Fibroblast of the aortic adventitia (primary cell): ENCODE results near the gene VILL. TPM values are rescaled to one million over a fixed set of nuclear protein-coding genes. Genes with fewer than 3 reads are reported as not detected.
"Not testable (repeated sequence)": the region's sequence is repeated elsewhere in the genome, so short reads cannot be mapped to it uniquely, and the experiment has no call there.

Source experiments
- DNase-seq: peaks from one replicate; pipeline ENCODE4 v3.0.0-alpha.2; 2010; ENCODE audit warnings: low read depth
- H3K4me3 ChIP-seq: 2 replicates; pipeline ENCODE4 v1.5.1; 2011; ENCODE audit warnings: low read depth, mild to moderate bottlenecking, control low read depth, low read length, moderate library complexity
- total RNA-seq: library from RNA; depleted of rRNA; stranded (reverse); fragments of >200 nt; gene quantifications from 2 replicates; pipeline ENCODE4 v1.2.3, GENCODE V29; 2012; ENCODE audit warnings: low replicate concordance
- TF ChIP-seq, protein P1 (sequence below): IDR thresholded peaks from 2 replicates; pipeline ENCODE4 v1.5.1; 2011; ENCODE audit warnings: mild to moderate bottlenecking, low read length, control low read depth, inconsistent platforms; ENCODE audit not compliant: insufficient read depth

Gene VILL
- total RNA-seq, 1 donor: 7.0 TPM

DNA sequence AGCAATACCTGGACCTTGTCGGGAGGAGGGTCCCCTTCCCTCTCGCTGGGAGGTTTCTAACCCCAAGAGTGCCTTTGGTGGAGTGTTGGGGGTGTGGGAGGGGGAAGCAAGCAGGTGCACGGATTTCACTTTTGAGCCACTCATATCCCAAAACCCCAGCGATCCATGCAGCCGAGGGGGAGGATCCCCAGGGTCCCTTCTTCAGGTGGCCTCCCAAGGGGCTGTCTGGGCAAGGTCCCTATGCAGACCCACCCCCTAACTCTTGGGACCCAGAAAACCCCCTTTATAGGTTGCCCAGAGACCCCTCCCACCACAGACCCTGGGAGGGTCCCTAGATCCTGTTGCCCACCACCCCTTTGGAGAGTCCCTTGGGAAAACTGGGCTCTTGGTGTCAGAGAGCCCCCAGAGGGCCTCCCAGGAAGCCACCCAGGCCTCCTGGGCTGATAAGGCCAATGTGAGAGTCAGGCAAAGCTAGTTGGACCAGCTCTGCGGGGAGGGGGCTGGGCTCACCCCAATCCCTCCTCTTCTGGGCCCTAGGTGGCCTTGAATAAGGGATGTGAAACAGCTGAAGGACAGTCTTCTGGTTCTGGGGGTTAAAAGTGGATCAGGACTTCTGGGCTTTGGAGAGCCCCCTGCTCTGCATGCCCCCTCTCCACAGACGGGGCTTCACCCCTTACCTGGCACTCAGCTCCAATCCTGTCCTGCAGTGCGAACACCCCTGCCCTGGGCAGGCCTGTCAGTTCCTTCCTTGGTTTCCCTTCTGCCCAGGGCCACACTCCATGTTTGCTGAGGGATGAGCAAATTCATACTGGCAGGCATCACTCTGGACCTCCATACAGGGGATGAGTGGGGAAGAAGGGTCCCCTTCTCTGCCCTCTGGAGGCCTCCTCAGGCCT lies 39.8 kb downstream of the VILL start:
- TF ChIP-seq, protein P1, sequence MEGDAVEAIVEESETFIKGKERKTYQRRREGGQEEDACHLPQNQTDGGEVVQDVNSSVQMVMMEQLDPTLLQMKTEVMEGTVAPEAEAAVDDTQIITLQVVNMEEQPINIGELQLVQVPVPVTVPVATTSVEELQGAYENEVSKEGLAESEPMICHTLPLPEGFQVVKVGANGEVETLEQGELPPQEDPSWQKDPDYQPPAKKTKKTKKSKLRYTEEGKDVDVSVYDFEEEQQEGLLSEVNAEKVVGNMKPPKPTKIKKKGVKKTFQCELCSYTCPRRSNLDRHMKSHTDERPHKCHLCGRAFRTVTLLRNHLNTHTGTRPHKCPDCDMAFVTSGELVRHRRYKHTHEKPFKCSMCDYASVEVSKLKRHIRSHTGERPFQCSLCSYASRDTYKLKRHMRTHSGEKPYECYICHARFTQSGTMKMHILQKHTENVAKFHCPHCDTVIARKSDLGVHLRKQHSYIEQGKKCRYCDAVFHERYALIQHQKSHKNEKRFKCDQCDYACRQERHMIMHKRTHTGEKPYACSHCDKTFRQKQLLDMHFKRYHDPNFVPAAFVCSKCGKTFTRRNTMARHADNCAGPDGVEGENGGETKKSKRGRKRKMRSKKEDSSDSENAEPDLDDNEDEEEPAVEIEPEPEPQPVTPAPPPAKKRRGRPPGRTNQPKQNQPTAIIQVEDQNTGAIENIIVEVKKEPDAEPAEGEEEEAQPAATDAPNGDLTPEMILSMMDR: no peak
- no peak for DNase-seq
- H3K4me3 ChIP-seq: peak overlapping the region; percentile 75

DNA sequence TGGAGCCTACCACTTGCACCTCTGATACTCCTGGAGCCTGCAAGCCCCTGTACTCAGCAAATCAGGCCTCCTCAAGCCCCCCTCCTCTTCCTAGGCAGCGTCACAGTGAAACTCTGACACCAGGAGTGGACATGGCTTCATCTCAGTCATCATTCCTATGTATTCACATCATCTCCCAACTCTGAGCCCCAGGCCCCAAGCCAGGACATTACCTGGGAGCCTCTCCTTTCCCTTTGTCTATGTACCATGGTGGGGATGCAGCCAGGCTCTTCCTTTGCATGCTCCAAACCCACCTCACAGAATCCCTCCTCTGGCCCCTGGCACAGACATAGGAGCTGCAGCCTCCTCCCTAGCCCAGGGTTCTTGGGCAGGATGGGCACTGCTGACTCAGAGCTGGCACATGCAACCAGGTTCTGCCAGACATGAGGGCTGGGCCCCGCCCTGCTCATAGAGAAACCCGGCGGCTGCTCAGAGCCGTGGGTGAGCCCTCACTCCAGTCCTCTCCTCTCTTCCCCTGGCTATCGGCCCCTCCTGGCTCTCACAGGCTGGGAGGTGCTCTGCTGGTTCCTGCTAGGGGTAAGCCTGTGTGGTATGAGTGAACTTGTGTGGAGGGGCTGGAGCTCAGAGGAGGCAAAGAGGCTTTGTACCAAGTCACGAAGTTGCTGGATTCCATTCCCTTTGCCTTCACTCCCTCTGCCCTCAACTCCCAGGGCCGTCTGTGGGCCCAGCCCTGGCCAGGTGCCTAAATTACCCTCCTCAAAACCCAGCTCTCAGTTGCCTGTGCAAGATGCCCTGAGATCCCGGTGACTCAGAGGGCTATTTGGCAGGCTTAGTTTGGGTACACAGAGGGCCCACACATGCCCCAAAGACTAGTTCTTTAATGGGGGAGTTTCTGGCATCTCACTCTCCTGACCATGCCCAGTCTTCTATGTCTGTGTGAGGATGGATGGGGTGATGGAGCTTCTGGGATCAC lies 40.7 kb downstream of the VILL start:
- TF ChIP-seq, protein P1: no peak
- H3K4me3 ChIP-seq: no peak overlapping the region
- DNase-seq: peak; percentile 46

DNA sequence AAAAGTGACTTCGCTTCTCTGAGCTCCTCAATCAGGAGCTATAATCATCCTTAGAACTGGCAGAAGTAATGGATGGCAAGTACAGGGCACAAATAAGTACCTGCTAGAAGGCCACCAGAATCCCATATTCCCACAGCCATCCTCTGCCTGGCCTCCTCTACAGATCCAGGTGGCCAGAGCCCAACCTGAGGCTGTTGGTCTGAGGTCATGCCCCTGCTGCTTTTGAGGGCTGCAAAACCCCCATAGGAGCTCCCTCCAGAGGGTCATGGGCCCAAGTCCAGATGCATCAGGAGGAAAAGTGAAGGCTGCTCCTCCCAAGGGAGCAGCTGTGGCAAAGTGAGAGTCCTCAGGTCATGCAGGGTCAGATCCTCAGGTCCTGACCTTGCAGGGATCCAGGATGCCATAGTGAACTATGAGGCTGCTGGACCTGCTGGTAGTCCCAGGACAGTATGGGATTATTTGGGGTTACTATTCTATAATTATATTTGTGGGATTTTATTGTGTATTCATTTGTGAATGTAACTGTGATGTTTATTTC lies 41.8 kb downstream of the VILL start:
- no peak for DNase-seq
- TF ChIP-seq, protein P1: no peak
- H3K4me3 ChIP-seq: no peak overlapping the region

DNA sequence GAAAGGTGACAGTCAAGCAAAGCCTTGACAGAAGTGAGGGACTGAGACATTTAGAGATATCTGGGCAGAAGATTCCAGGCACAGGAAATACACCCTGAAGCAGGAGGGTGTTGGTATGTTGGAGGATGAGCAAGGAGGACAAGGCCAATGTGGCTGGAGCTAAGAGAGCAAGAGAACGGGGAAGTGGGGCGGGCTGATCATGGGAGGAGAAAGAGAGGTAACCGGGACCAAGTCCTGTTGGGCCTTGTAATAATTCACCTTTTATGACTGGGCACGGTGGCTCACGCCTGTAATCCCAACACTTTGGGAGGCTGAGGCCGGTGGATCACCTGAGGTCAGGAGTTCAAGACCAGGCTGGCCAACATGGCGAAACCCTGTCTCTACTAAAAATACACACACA lies 43.0 kb downstream of the VILL start:
- not testable (repeated sequence) for DNase-seq, H3K4me3 ChIP-seq

DNA sequence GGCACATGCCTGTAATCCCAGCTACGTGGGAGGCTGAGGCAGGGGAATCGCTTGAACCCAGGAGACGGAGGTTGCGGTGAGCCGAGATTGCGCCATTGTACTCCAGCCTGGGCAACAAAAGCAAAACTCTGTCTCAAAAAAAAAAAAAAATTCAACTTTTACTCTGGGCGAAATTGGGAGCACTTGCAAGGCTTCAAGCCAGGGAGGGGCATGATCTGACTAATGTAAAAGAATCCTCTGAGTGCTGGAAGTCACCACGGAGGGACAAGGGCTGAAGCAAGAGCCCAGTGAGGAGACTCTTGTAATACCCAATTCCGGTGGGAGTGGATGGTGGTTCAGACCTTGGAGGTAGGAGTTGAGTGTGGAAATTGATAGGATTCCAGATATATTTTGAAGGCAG lies 43.7 kb downstream of the VILL start:
- not testable (repeated sequence) for DNase-seq

DNA sequence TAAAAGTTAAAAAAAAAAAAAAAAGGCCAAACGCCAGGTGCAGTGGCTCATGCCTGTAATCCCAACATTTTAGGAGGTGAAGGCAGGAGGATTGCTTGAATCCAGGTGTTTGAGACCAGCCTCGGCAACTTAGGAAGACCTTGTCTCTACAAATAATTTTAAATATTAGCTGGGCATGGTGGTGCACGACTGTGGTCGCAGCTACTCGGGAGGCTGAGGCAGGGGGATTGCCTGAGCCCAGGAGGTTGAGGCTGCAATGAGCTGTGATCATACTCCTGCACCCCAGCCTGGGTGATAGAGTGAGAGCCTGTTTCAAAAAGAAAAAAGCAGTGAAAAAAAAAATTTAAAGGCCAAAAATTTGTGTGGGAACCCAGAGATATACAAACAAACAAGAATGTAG lies 45.7 kb downstream of the VILL start:
- DNase-seq: no peak
- no peak overlapping the region for H3K4me3 ChIP-seq
- TF ChIP-seq, protein P1: no peak

More for the DNA sequence above, 43.7 kb downstream of the VILL start:
- not testable (repeated sequence) for H3K4me3 ChIP-seq

DNA sequence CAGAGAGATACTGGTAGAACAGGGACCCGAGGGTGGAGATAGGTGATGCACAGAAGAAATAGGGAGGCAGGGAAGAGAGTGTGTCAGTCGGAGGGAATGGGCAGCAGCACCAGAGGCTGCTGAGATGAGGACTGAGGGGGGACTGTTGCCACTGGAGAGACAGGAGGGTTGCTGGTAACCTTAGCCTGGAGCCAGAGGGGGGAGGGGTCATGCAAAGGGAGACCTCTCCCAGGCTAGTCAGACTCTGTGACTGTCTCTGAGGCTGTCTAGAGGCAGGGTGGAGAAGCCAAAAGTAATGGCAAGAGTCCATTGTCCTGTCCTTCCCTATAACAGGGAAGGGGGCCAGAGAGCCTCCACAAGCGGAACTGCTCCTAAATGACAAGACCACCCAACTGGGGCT lies 46.3 kb downstream of the VILL start:
- DNase-seq: no peak
- TF ChIP-seq, protein P1: no peak
- no peak overlapping the region for H3K4me3 ChIP-seq
